Stimulated activated CD4-positive, alpha-beta T cell treated with anti-CD3 and anti-CD28 coated beads, TNF-alpha, amount 100 ng/mL, for 4 hours (primary cell): ENCODE data around the gene ID3.
"Not testable (repeated sequence)": the region's sequence is repeated elsewhere in the genome, so short reads cannot be mapped to it uniquely, and the experiment has no call there.

Experiments
- DNase-seq, 3 experiments: peaks; one replicate each; pipeline ENCODE4 v3.0.0-alpha.2; 2020; ENCODE audit warnings: low read depth in 3 of 3

ID3 gene

DNA sequence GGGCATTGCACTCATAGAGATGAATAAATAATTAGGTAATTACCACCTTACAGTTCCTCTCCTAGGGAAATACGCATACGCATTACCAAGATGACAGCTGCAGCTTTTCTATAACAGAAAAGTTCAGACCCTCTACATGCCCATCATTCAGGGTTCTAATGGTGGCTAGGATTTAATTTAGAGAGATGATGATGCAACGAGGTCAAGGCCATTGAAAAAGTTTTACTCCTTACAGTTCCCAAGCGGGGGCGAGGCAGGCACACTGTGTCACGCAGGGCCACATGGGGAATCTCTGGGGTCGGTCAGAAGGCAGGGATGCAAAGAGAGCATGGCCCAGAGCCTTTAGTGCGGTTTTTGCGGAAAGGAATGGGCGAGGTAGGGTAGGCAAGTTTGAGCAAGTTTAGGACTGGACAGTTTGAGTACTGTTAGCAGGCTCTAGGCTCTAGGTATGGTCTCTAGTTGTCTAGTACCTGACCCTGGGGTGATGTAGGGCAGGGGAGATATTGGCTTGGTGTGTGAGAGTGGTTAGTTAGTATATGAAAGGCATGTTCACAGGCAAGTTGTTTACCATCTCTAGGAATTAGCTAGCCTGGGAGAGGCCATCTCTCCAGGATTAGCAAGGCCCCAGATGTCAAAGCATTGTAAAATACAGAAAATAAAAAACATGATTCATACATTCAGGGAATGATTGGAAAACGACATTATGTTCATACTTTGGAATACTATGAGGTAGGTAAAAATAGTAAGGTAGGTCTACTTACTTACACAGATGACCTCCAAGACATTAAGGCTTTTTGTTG lies 29.6 kb upstream of the ID3 start:
- no peak for DNase-seq

DNA sequence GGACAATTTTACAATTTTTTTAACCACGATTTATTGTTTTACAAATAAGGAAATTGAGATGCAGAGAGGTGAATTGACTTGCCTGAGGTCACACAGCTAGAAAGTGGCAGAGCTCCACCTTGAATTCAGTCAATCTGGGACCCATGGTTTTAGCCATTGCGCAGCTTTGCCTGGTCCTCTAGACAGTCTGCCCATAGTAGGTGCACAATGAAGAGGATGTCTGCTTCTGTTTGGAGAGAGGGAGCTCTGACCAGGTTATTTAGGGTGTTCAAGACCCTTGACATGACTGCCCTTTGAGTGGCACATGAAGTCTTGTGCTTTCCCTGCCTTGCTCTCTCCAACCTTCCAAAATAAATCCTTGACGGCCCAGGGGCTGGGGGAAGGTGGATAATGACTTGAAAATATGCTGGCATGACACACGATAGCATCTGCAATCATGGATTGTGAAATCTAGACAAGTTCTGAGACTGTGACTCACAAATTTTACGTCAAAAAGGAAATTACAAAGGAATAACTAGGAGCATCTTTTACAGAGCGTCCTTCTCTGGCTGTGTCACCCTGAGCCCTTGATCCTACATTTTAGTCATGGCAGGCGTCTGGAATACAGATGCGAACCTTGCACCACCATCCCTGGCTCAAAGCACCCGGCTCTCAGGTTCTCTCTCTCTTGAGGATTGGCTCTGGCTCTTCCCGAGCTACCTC lies 26.2 kb upstream of the ID3 start:
- DNase-seq = no peak

DNA sequence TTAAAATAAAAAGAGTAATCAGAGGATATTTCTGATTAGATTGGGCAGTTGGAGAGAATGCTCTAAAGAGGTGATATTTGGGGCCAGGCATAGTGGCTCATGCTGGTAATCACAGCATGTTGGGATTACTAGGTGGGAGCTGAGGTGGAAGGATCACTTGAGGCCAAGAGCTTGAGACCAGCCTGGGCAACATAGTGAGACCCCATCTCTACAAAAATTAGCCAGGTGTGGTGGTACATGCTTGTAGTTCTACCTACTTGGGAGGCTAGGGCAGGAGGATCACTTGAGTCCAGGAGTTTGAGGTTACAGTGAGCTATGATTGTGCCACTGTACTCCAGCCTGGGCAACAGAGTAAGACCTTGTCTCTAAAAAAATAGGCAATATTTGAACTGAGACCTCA lies 24.4 kb upstream of the ID3 start:
- not testable (repeated sequence) for DNase-seq

DNA sequence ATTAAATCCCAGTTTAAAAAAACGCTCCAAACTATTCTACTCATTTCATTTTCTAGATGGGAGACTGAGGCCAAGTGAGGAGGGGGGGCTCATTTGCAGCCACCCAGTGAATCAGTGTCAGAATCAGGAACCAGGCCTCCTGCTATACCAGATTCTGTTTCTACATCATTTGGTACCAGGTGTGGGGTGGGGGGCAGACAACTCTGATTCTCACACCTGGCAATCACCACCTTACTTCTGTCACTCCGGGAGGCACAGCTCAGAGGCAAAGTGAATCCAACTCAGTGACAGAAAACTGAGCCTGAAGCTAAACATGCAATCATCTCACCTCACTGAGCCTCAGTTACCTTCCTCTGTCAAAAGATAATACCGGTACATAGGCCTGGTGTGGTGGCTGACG lies 23.5 kb upstream of the ID3 start:
- no peak for DNase-seq

DNA sequence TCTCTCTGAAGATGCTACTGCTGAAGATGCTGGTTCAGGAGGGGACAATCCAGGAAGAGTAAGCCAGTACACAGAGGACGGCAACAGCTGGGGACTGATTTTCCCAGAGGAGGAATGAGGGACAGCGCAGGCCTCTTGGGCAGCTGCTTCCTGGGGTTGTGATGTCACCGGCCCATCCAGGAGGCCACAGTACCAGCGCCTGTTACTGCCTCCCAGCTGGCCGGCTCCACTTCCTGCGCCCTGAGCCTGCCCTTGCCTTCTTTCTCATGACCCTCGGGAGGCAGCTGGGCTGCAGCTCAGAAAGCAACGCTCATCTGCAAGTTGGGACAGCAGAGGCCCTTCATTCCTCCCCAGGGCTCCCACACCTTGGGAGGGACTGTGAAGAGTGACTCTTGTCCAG lies 21.9 kb upstream of the ID3 start:
- DNase-seq = no peak

DNA sequence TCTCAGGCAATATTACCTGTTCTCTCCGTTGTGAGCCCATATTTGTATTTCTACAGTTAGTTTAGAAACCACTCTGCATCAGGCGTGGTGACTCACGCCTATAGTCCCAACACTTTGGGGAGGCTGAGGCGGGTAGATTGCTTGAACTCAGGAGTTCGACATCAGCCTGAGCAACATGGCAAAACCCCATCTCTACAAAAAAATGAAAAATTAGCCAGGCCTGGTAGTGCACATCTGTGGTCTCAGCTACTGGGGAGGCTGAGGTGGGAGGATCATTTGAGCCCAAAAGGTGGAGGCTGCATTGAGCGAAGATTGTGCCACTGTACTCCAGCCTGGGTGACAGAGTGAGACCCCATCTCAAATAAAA lies 19.7 kb upstream of the ID3 start:
- no peak for DNase-seq

DNA sequence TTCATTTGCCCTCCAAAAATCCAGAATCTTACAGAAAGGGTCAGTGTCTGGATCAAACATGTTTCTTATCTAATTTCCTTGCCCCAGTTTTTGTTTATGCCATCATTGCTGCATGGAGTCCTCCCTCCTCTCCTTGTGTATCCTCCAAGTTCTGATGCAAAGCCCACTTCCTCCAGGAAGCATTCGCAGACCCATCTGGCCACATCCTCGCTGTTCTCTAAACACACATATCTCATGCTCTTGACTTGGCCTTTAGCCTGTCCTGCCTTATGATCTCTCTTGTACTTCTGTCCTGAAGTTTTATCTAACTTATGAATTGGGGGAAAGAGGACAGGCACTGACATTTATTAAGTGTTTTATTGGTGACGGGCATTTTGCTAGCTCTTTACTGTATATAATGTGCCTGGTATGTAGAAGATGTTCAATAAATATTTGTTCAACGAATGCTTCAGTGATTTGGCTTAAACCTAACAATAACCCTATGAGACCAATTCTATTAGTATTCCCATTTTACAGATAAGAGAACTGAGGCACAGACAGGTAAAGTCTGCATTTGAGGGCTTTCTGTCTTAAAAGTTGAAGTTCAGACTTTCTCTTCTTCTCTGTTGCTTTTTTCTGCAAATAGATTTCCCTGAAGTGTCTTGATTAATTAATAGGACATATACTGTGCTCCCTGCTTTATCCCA lies 19.2 kb upstream of the ID3 start:
- no peak for DNase-seq

DNA sequence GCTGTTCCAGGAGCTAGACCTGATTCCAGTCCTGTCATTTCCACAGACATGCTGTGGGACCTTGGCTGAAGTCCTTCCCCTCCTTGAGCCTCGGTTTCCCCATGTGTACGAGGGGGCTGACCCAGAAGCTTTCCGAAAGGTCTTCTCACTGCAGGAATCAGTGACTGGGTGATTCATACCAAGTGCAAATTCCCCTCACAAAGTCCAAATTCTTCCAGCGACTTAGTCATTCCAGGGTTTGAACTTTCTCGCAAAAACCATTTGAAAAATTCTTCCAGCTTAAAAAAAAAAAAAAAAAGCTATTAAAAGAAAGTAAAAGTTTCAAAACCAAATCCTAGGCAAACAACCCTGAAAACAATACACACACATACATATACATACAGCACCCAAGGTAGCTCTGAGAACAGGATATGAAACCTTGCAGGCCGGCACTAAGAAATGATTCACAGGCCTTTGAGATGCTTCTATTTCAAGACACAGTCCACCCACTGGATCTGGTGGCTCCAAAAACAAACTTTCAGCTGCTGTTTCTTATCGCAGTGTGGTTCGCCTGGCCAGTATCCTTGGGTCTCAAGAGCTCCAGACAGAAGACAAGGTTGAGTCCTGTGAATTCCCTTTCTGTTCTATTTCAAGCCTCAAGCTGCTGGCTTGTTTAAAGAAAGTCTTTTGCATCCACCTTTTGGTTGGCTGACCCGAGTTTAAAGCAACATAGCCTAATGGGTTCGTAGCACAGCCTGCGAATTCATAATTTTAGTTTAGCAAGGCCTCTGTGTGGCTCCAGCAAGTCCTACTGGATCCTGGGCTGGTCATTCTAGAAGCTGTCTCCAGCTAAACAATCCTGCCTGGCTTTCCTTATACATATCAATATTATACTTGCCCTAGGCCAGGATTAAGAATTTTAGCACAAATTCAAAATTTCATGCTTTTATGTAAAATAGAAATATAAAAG lies 18.0 kb upstream of the ID3 start:
- DNase-seq = no peak

DNA sequence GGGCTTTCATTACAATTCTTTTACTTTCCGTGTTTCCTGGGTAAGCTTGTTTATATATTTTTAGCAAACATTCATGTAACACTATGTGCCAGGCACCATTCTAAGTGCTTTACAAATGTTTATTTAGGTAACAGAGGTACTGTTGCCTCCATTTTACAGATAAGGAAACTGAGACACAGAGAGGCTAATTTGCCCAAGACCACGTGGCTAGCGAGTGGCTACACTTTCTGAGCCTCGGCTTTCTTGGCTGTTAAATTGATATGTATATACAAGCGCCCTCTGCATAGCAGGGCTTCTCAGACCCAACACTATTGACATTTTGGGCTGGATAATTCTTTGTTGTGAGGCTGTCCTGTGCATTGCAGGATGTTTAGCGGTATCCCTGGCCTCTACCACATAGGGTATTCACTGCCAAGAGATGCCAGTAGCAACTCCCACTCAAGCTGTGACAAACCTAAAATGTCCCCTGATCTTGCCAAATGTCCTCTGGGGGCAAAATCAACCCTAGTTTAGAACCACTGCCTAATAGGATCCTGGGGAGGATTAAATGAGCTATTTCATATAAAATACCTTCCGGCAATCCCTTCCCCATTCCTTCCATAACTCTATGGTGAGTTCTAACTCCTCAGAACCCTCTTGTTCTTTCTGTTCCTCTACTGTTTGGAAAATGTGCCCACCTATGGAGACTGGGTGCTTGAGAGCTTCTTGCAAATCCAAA lies 17.2 kb upstream of the ID3 start:
- no peak for DNase-seq

DNA sequence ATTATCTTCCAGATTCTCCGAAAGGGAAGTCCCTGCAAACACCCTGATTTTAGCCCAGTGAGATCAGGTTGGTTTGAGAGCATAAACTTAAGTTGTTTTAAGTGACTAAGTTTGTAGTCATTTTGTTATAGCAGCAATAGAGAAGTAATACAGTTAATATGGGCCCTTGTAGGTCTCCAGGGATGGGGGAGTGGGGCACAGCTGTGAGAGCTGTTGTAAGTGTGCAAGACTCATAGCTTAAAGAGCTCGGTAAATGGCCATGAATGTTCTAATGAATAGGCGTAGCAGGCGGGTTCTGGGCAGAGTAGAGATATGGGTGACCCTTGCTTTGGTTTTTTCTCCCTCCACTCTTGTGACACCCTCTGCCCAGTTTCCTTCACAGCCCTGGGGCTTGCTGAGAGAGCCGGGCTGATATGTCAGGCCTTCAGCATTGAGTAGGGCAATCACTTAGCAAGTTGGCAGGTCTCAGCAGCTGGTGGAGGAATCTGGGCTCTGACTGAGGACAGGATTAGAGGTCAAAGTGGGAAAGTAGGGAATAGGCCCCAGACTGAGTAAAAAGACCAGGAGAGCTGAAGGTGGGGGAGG lies 16.0 kb upstream of the ID3 start:
- no peak for DNase-seq

DNA sequence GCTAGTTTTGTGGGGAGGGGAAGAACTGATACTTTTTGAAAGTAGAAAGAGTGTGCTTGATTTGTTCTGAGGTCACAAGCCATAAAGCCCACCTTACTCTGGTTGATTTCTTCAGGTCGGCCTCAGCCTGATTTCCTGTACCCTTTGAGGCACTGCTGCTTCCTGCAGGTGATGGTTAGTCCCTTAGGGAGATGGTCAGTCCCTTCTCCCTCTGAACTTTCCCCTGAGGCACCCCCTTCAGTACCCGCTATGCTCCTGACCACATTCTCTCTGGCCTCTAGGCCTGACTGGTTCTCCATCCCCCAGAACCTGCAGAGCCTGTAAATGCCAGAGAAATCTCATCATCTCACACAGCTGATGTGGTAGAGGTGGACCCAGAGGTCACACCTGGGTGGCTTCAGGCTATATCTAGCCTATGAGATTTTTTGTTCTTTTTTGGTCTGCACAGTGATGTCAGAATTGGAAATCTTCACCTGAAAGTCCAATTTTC lies 15.0 kb upstream of the ID3 start:
- DNase-seq = no peak

DNA sequence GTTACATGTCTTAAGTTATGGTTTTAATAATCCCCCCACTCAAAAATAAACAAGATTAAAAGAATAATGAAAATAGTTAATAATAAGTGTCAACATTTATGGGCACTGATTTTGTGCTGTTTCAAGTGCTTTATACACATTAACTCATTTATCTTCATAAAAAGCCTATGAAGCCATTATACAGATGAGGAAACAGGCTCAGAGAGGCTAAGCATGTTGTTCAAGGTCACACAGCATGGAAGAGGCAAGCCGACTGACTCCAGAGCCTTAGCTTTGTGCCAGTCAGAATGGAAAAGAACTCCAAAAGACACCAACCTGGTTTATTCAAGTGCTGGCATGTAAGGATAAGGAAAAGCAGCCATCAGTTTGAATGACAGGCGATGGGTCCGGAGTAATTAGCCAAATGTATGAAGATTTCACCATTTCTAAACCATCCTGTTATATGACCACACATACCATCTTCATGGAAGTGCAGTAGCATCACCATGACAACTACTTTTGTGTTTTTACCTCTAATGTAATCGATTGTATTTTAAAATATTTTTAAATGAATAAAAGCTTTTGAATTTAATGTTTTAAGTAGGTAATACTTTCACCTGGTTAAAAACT lies 14.4 kb upstream of the ID3 start:
- no peak for DNase-seq

DNA sequence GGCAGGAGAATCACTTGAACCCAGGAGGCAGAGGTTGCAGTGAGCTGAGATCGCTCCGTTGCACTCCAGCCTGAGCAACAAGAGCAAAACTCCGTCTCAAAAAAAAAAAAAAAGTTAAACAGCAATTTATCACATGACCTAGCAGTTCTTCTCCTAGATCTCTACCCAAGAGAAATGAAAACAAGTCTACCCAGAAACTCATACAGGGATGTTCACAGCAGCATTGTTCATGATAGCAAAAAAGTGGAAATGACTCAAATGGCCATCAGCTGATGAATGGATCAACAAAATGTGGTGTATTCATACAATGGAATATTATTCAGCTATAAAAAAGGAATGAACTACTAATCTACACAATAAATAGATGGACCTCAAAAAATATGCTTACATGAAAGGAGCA lies 12.2 kb upstream of the ID3 start:
- no peak for DNase-seq

DNA sequence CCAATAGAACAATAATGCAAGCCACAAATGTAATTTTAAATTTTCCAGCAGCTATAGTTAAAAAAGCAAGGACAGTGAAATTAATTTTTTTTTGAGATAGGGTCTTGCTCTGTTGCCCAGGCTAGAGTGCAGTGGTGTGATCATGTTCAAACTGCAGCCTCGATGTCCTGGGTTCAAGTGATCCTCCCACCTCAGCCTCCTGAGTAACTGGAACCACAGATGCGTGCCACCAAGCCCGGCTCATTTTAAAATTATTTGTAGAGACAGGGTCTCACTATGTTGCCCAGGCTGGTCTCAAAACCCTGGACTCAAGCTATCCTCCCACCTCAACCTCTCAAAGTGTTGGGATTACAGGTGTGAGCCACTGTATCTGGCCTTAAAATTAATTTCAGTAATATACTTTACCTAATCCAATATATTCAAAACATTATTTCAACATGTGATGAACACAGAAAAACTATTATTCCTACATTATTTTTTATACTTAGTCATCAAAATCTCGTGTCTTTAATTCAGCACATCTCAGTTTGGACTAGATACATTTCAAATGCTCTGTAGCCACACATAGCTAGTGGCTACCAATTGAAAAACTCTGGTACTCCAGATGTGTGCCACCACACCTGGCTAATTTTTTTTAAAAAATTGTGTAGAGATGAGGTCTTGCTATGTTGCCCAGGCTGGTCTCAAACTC lies 10.8 kb upstream of the ID3 start:
- DNase-seq = no peak

DNA sequence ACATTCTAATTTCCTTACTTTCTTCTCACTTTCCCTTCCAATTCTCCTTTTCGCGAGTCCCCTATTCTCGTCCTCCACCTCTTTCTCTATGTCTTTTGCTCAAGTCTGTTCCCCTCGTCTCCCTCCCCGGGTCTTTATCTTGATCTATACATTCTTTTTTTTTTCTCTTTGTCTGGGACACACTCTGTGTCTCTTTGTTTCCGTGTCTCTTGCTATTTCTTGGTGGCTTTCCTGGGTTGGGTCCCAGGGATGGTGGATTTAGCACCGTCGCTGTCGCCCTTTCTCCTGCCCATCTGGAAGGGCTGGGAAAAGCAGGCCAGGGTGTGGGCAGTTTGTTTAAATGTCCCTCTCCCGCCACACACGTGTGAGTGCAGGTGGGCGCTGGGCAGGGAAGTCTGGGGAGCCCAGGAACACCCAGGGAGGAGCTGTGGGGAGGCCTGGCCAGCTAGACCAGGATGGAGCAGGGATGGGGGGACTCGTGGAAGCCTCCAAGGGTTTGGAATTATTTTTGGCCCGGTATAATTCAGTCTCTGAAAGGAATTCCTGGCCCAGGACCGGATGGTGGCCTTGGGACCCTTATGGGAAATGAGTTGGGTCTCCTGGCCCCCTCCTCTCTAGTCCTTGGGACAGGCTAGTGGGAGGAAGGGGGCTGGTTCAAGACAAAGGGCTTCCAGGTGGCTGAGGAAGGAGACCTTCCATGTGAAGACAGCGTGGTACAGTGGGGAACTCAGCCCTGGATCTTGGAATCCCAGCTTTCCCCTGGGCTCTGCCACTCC lies 9.5 kb upstream of the ID3 start:
- no peak for DNase-seq

DNA sequence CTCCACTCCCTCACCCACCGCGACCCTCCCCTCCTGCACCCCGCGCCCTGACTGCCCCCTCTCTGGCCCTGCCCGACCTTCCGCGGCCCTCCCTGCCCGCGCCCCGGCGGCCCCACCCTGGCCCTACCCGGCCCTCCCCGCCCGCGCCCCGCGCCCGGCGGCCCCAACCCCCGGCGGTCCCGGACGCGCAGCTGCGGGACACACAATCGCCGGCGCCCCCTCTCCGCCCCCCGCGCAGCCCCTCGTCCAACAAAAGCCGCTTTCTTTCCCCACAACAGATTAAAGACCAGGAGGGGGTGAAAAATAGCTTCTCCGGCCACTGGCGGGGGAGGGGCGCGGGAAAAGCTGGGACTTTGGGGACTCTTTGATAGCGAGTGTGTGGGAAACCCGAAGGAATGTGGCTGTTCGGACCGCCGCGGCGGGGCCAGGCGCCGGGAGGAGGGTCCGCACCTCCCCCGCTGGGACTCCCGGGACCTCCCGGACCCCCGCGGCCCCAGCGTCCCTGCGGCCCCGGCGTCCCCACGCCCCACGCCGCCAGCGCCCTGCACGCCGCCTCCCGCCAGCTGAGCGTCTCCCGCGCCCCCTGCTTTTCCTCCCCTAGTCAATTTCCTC lies 8.8 kb upstream of the ID3 start:
- no peak for DNase-seq

DNA sequence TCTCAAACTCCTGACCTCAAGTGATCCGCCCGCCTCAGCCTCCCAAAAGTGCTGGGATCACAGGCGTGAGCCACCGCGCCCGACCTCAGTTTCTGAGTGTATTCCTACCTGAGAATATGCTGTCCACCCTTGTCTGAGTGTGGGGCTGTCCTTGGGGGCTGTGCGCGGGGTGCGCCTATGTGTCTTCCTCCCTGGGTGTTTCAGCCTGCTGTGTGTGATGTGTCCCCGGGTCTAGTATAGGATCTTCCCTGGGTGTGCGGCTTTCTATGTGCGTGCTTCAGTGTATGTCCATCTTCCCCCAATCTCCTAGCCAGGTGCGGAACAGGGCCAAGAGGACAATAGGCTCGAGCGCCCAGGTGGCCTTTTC lies 8.3 kb upstream of the ID3 start:
- DNase-seq = no peak

DNA sequence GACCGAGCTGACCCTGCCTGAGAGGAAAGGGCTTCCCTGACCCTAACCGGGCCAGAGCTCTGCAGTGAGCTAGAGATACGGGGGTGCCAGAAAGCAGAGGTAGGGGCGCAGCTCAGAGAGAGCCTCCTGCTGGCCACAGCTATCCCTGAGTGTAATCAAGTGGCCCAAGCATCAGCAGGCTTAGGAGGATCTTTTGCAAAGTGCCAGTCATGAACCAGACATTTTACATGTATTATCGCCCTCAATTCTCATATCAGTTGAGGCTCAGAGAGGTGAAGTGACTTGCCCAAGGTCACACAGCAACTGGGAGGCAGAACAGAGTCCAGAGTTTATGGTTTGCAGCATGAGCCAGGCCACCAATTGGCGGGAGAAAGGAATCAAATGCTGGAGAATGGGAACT lies 7.0 kb upstream of the ID3 start:
- DNase-seq = no peak

DNA sequence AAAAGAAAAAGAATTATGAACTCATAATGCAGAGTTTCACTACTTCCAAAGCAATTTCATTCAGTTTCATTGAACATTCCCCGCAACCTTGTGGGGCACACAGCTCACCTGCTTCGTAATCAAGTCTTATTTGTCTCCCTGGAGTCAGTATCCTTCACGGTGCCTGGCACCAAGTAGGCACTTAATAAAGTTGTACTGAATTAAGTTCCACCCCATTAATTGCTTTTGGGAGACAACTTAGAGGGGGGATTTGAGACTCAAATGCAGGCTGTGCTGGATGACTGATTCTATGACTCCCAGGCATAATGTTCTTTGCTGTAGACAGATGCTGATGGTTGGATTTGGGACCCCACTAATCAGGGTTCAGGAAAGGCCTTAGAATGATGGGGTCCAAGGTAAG lies 6.5 kb upstream of the ID3 start:
- no peak for DNase-seq
